K562 (cell line): ENCODE data around the gene LMNA. TPM values are rescaled to one million over a fixed set of nuclear protein-coding genes. Genes with fewer than 3 reads are reported as not detected.

Source experiments
- ASH1L ChIP-seq: fragments of 450-650 bp; IDR thresholded peaks from 2 replicates; pipeline ENCODE4 v1.6.1; 2018; ENCODE audit warnings: borderline replicate concordance, mild to moderate bottlenecking, low read depth; ENCODE audit not compliant: partially characterized antibody
- CEBPG ChIP-seq, 3 experiments: fragments of 200-800 bp in 1 of 3; sonication (Bioruptor generic) in 1 of 3; sonication (generic) in 1 of 3; formaldehyde crosslinking in 1 of 3; IDR thresholded peaks in 2 of 3; conservative IDR thresholded peaks in 1 of 3; 2 replicates each; pipeline versions ENCODE4 v1.6.1 to v1.8.0; 2016 to 2022; ENCODE audit warnings: missing compliant biosample characterization in 2 of 3, missing genetic modification characterization in 2 of 3, mild to moderate bottlenecking in 1 of 3, missing genetic modification reagents in 1 of 3
- RBM39 ChIP-seq: fragments of 200-400 bp; formaldehyde crosslinking; optimal IDR thresholded peaks from 2 replicates; pipeline ENCODE3; 2018; ENCODE audit warnings: low read depth, low read length
- ZNF197 ChIP-seq: fragments of 200-800 bp; sonication (Bioruptor generic); IDR thresholded peaks from 2 replicates; pipeline ENCODE4 v1.6.1; 2016; ENCODE audit warnings: low read depth, missing genetic modification characterization, missing compliant biosample characterization
- ZNF583 ChIP-seq: fragments of 250-450 bp; sonication (Bioruptor Pico); IDR thresholded peaks from 2 replicates; pipeline ENCODE4 v1.4.0; 2020
- ZNF740 ChIP-seq, 3 experiments: fragments of 200-800 bp in 1 of 3; sonication (Bioruptor generic) in 1 of 3; sonication (generic) in 1 of 3; formaldehyde crosslinking in 1 of 3; IDR thresholded peaks; 2 replicates each; pipeline versions ENCODE4 v1.6.1 to v1.8.0; 2016 to 2022; ENCODE audit warnings: mild to moderate bottlenecking in 2 of 3, missing compliant biosample characterization in 2 of 3, missing genetic modification characterization in 2 of 3, missing genetic modification reagents in 1 of 3
- polyA plus RNA-seq, 8 experiments: library from polyadenylated mRNA; depleted of rRNA in 4 of 8; stranded (reverse) in 5 of 8; unstranded in 3 of 8; fragments of >200 nt; fragmentation: Nextera tagmentation in 2 of 8; fragmentation: Illumina TruSeq in 1 of 8; extraction: Ambion mirVana in 2 of 8; extraction: Trizol in 1 of 8; gene quantifications; 2 replicates each; pipeline versions ENCODE4 v1.2.1 to v1.2.3, GENCODE V29; 2011 to 2014; ENCODE audit warnings: inconsistent platforms in 1 of 8, missing spikeins in 1 of 8
- total RNA-seq, 7 experiments: library from RNA; depleted of rRNA in 6 of 7; stranded (reverse); fragments of >200 nt in 6 of 7; fragmentation: Illumina TruSeq in 2 of 7; extraction: Trizol in 2 of 7; gene quantifications; 2 replicates each; pipeline versions ENCODE4 v1.2.1 to v1.2.3, GENCODE V29; 2011 to 2021; ENCODE audit warnings: low replicate concordance in 1 of 7
- TF ChIP-seq, protein P1 (sequence below): fragments of 450-650 bp; IDR thresholded peaks from 2 replicates; pipeline ENCODE4 v1.6.1; 2018; ENCODE audit not compliant: partially characterized antibody

LMNA gene
- total and polyA plus RNA-seq, 9 of the 15 experiments (the other 6 are each of a cell fraction or from before 2014, with no cell fraction given) = 1.00 to 347 (median 88.2) TPM

DNA sequence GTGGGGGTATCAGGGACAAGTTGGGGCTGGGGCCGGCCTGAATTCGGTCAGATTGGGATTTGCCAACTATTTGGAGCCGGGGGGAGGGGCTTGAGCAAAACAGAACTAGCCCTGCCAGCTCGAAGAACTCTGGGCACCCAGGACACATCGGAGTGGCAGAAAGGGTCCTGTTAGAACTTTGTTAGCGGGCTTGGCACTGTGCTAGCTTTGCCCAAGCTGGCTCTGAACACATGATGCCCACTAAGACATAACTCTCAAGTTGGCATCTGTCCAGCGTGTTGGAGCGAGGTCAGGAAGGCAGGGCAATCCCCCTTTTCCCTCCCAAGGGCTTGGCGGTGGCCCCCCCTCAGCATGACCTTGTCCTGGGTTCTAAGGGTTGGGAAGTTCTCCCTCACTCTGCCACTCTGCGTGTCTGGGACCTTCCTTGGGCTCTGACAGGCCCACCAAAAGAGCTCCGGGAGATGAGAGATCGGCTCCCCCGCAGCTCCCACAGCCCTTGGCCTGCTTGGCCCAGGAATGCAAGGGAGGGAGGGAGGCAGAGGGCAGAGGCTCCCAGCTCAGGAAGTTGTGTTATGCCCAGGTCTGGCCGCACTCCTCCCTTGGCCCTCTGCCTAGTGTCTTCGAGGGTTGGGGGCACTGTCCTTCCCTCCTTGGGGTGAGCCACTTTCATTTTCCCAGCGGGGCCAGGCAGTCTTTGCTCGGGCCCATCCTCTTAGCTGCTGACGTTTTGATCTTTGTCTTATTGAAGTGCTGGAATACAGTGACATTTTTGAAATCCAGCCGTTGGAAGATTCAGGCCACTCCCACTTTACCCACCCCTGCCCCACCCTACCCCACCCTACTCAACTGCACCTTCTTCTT, 1.2 kb downstream of the LMNA start (continued):
- peak; percentile 17; the same call in 1 of the 2 replicates for TF ChIP-seq ZNF740 (CRISPR knock-in tag; IDR thresholded peaks at IDR 0.05)
- TF ChIP-seq ZNF740 (tag; IDR thresholded peaks at IDR 0.05) = no peak
- no peak for TF ChIP-seq ASH1L
- TF ChIP-seq ZNF583 (CRISPR knock-in tag) = no peak
- TF ChIP-seq RBM39 = peak; percentile 17
- TF ChIP-seq ZNF197 (CRISPR knock-in tag) = no peak
- TF ChIP-seq, protein P1, sequence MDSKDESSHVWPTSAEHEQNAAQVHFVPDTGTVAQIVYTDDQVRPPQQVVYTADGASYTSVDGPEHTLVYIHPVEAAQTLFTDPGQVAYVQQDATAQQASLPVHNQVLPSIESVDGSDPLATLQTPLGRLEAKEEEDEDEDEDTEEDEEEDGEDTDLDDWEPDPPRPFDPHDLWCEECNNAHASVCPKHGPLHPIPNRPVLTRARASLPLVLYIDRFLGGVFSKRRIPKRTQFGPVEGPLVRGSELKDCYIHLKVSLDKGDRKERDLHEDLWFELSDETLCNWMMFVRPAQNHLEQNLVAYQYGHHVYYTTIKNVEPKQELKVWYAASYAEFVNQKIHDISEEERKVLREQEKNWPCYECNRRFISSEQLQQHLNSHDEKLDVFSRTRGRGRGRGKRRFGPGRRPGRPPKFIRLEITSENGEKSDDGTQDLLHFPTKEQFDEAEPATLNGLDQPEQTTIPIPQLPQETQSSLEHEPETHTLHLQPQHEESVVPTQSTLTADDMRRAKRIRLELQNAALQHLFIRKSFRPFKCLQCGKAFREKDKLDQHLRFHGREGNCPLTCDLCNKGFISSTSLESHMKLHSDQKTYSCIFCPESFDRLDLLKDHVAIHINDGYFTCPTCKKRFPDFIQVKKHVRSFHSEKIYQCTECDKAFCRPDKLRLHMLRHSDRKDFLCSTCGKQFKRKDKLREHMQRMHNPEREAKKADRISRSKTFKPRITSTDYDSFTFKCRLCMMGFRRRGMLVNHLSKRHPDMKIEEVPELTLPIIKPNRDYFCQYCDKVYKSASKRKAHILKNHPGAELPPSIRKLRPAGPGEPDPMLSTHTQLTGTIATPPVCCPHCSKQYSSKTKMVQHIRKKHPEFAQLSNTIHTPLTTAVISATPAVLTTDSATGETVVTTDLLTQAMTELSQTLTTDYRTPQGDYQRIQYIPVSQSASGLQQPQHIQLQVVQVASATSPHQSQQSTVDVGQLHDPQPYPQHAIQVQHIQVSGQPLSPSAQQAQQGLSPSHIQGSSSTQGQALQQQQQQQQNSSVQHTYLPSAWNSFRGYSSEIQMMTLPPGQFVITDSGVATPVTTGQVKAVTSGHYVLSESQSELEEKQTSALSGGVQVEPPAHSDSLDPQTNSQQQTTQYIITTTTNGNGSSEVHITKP = peak; percentile 36
- 0 out of 2 replicates have a peak, but pooled peaks have one; percentile 28 for TF ChIP-seq CEBPG (CRISPR knock-in tag; IDR thresholded peaks at IDR 0.05)
- TF ChIP-seq CEBPG (tag; conservative IDR thresholded peaks at IDR 0.05 in 1 of 2, IDR thresholded peaks at IDR 0.05 in 1 of 2) = no peak
